Astrocyte (in vitro differentiated cells and primary cell): Measurements from ENCODE around the gene NREP. TPM values are rescaled to one million over a fixed set of nuclear protein-coding genes. Genes with fewer than 3 reads are reported as not detected.
A peak's percentile ranks its signal among the peaks of the same experiment; 100 is the strongest.

Experiments
- DNase-seq: peaks from one replicate; pipeline ENCODE4 v3.0.0-alpha.2; 2010; ENCODE audit warnings: low read depth
- FAIRE-seq: peaks from 2 replicates; lab custom pipeline; 2011; peaks lifted over from hg19 to GRCh38; lab: Jason Lieb, UNC
- H2AFZ ChIP-seq: 2 replicates; pipeline ENCODE4 v1.6.0; 2012; ENCODE audit warnings: low read depth, low read length, inconsistent platforms
- H3K27ac ChIP-seq: 2 replicates; pipeline ENCODE4 v1.5.1; 2011; ENCODE audit warnings: low read depth, low read length, inconsistent platforms
- H3K27me3 ChIP-seq: 2 replicates; pipeline ENCODE4 v1.6.0; 2011; ENCODE audit warnings: low read length, inconsistent platforms; ENCODE audit not compliant: insufficient read depth
- H3K36me3 ChIP-seq: 2 replicates; pipeline ENCODE4 v1.5.1; 2011; ENCODE audit warnings: low read length, inconsistent platforms; ENCODE audit not compliant: insufficient read depth
- H3K4me1 ChIP-seq: 2 replicates; pipeline ENCODE4 v1.5.1; 2011; ENCODE audit warnings: low read length, inconsistent platforms; ENCODE audit not compliant: insufficient read depth
- H3K4me2 ChIP-seq: 2 replicates; pipeline ENCODE4 v1.6.0; 2012; ENCODE audit warnings: low read length, inconsistent platforms
- H3K4me3 ChIP-seq: 2 replicates; pipeline ENCODE4 v1.5.1; 2011; ENCODE audit warnings: low read depth, mild to moderate bottlenecking, low read length, inconsistent platforms; ENCODE audit not compliant: insufficient read depth
- H3K79me2 ChIP-seq: 2 replicates; pipeline ENCODE4 v1.6.0; 2012; ENCODE audit warnings: mild to moderate bottlenecking, low read length, inconsistent platforms; ENCODE audit not compliant: insufficient read depth
- H3K9ac ChIP-seq: 2 replicates; pipeline ENCODE4 v1.6.0; 2012; ENCODE audit warnings: mild to moderate bottlenecking, low read length, inconsistent platforms
- H3K9me3 ChIP-seq: 2 replicates; pipeline ENCODE4 v1.5.1; 2012; ENCODE audit warnings: low read depth, mild to moderate bottlenecking, low read length, inconsistent platforms; ENCODE audit not compliant: insufficient read depth
- H4K20me1 ChIP-seq: 2 replicates; pipeline ENCODE4 v1.6.0; 2012; ENCODE audit warnings: low read length, inconsistent platforms; ENCODE audit not compliant: insufficient read depth
- H3K27ac Mint-ChIP-seq: one replicate; pipeline ENCODE4 v1.8.0; 2021; ENCODE audit warnings: mild to moderate bottlenecking, mixed read lengths; ENCODE audit not compliant: unreplicated experiment
- H3K27me3 Mint-ChIP-seq: one replicate; pipeline ENCODE4 v1.8.0; 2021; ENCODE audit warnings: low read depth, mixed read lengths; ENCODE audit not compliant: unreplicated experiment
- H3K36me3 Mint-ChIP-seq: one replicate; pipeline ENCODE4 v1.8.0; 2021; ENCODE audit warnings: low read depth, mixed read lengths; ENCODE audit not compliant: unreplicated experiment
- H3K4me1 Mint-ChIP-seq: one replicate; pipeline ENCODE4 v1.8.0; 2021; ENCODE audit warnings: low read depth, mixed read lengths; ENCODE audit not compliant: unreplicated experiment
- H3K4me3 Mint-ChIP-seq: one replicate; pipeline ENCODE4 v1.8.0; 2021; ENCODE audit warnings: mild to moderate bottlenecking, moderate library complexity, mixed read lengths; ENCODE audit not compliant: unreplicated experiment
- H3K9me3 Mint-ChIP-seq: one replicate; pipeline ENCODE4 v1.8.0; 2021; ENCODE audit warnings: mild to moderate bottlenecking, mixed read lengths; ENCODE audit not compliant: unreplicated experiment
- EZH2 ChIP-seq: IDR thresholded peaks from 2 replicates; pipeline ENCODE4 v1.6.1; 2012; ENCODE audit warnings: mild to moderate bottlenecking, low read length, inconsistent platforms; ENCODE audit not compliant: insufficient read depth
- total RNA-seq: library from RNA; stranded (reverse); gene quantifications from 2 replicates; pipeline ENCODE4 v1.2.1, GENCODE V29; 2021
- TF ChIP-seq, protein P1 (sequence below): IDR thresholded peaks from 2 replicates; pipeline ENCODE4 v1.5.1; 2011; ENCODE audit warnings: low read depth, mild to moderate bottlenecking, inconsistent platforms, low read length, moderate library complexity; ENCODE audit not compliant: insufficient read depth

NREP gene
- total RNA-seq, 1 donor from 2014 or later = 185 TPM

DNA sequence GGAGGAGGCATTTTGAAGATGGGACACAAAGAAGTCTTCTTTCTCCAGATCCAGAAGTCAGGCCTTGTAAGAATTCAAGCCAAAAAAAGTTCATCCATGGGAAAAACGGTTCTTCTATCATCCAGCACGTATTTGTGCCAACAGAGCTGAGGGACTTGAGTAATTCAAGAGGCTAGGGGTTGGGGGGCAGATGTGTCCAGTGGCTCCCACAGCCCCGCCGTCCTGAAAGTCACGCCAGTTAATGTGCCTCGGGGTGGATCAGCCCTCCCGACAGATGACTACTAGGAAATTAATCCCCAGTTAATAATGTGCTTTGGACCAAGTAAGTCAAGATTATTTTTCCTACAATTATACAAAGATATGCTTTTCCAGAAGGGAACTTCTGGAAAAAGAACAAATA lies 23.4 kb downstream of the NREP start:
- Histone ChIP-seq H3K4me2 (no peak overlapping the region), H4K20me1 (no peaks in the 10 kb centered on the region), H3K4me3 (no peak overlapping the region), H2AFZ (no peak overlapping the region), H3K27me3 (no peaks in the 10 kb centered on the region), H3K27ac (peak overlapping the region; percentile 81), H3K9ac (no peak overlapping the region), H3K36me3 (peaks cover 44% of the 10 kb centered on the region), H3K9me3 (no peaks in the 10 kb centered on the region), H3K79me2 (peaks cover 61% of the 10 kb centered on the region), H3K4me1 (peaks cover 39% of the 10 kb centered on the region)
- Mint-ChIP-seq H3K4me1 (peaks cover 44% of the 10 kb centered on the region), H3K36me3 (peaks cover 32% of the 10 kb centered on the region), H3K27me3 (no peaks in the 10 kb centered on the region), H3K9me3 (no peaks in the 10 kb centered on the region), H3K27ac (no peak overlapping the region), H3K4me3 (no peak overlapping the region)
- no peak for TF ChIP-seq EZH2
- TF ChIP-seq, protein P1, sequence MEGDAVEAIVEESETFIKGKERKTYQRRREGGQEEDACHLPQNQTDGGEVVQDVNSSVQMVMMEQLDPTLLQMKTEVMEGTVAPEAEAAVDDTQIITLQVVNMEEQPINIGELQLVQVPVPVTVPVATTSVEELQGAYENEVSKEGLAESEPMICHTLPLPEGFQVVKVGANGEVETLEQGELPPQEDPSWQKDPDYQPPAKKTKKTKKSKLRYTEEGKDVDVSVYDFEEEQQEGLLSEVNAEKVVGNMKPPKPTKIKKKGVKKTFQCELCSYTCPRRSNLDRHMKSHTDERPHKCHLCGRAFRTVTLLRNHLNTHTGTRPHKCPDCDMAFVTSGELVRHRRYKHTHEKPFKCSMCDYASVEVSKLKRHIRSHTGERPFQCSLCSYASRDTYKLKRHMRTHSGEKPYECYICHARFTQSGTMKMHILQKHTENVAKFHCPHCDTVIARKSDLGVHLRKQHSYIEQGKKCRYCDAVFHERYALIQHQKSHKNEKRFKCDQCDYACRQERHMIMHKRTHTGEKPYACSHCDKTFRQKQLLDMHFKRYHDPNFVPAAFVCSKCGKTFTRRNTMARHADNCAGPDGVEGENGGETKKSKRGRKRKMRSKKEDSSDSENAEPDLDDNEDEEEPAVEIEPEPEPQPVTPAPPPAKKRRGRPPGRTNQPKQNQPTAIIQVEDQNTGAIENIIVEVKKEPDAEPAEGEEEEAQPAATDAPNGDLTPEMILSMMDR = no peak
- DNase-seq (no peak), FAIRE-seq (no peak)

DNA sequence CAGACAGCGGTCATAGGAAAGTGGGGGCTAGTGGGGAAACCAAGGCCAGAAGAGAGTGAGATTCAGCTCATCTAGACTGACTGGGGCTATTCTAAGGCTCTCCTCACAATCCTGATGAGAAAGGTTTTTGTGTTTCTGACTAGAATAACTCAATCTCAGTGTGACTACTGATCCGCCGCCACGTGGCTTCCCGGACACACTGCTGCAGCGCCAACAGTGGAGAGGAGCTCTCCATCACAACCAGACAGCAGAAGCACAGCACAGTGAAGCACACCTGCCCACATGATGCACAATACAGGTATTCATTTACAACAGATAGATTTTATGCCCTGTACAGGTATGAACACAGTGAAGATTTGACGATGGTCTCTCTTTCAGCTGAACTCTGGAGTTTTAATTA lies 25.4 kb downstream of the NREP start:
- Mint-ChIP-seq H3K4me3 (no peak overlapping the region), H3K4me1 (peaks cover 25% of the 10 kb centered on the region), H3K27ac (peak overlapping the region; percentile 72), H3K9me3 (no peaks in the 10 kb centered on the region), H3K36me3 (peaks cover 42% of the 10 kb centered on the region), H3K27me3 (no peaks in the 10 kb centered on the region)
- Histone ChIP-seq H3K27ac (no peak overlapping the region), H4K20me1 (no peaks in the 10 kb centered on the region), H3K9me3 (no peaks in the 10 kb centered on the region), H3K4me3 (no peak overlapping the region), H3K27me3 (no peaks in the 10 kb centered on the region), H2AFZ (no peak overlapping the region), H3K4me2 (no peak overlapping the region), H3K9ac (no peak overlapping the region), H3K79me2 (peaks cover 43% of the 10 kb centered on the region), H3K36me3 (peaks cover 62% of the 10 kb centered on the region), H3K4me1 (peaks cover 20% of the 10 kb centered on the region)
- FAIRE-seq = no peak
- DNase-seq = no peak
- TF ChIP-seq, protein P1 = no peak
- TF ChIP-seq EZH2 = no peak

- H3K9me3 ChIP-seq = no peaks in the 10 kb centered on the region
- no peak for TF ChIP-seq EZH2
- TF ChIP-seq, protein P1 = no peak
- FAIRE-seq (no peak), DNase-seq (no peak)
- no peak overlapping the region for H2AFZ ChIP-seq
- H3K27me3 Mint-ChIP-seq = no peaks in the 10 kb centered on the region
- H3K79me2 ChIP-seq = peaks cover 37% of the 10 kb centered on the region
- H3K4me2 ChIP-seq = no peak overlapping the region
- peaks cover 18% of the 10 kb centered on the region for H3K4me1 Mint-ChIP-seq
- H3K4me1 ChIP-seq = peaks cover 13% of the 10 kb centered on the region
- H3K27me3 ChIP-seq = no peaks in the 10 kb centered on the region
- H3K27ac ChIP-seq = no peak overlapping the region
- no peaks in the 10 kb centered on the region for H3K9me3 Mint-ChIP-seq
- H3K9ac ChIP-seq = no peak overlapping the region
- no peak overlapping the region for H3K27ac Mint-ChIP-seq
- H3K36me3 ChIP-seq = peaks cover 68% of the 10 kb centered on the region
- no peak overlapping the region for H3K4me3 ChIP-seq
- H4K20me1 ChIP-seq = no peaks in the 10 kb centered on the region
- H3K36me3 Mint-ChIP-seq = peaks cover 47% of the 10 kb centered on the region
- H3K4me3 Mint-ChIP-seq = no peak overlapping the region
Observed at GRCh38 chr5:111730659-111731382, 26.2 kb downstream of the NREP start.
